GM21619 (cell line): ENCODE measurements around the gene VSIR.

Source experiments
- ATAC-seq: cut with Tn5 transposase; IDR thresholded peaks from one replicate; pipeline ENCODE4 v1.9.1; 2021; ENCODE audit not compliant: unreplicated experiment

Gene VSIR

GRCh38 chr10:71765906-71766716 lies 7.2 kb downstream of the VSIR start:
- ATAC-seq, result no peak

DNA sequence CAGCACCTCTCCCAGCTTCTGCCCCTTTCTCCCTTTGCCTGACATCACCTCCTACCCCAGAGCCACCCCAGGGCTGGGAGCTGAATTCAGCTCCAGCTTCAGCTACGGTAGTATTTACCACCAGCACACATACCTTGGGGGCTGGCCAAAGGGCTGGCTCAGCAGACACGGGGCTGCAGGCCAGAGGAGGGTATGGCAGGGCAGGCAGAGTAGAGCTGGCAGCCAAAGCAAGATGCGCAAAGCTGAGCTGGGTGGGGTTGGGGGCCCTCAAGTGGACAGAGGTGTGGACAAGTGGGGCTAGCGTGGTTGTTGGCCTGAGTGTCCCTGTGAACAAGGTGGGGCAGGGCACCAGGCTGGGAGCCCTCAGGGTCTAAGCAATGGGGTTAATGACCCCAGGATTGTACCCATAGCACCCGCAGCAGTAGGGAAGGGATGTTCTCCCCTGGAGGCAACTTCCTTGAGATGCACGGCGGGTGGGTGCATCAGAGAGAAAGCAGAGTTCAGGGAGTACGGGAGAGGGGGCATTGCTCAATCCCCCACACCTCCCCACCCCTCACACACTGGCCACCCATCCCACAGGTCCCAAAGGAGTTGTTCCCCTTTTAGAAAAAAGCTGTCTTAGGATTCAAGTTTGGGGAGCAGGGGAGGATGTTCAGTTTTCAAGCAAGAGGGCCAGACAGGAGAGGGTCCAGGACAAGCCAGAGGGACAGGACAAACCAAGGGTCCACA lies 8.0 kb downstream of the VSIR start:
- ATAC-seq, result no peak

DNA sequence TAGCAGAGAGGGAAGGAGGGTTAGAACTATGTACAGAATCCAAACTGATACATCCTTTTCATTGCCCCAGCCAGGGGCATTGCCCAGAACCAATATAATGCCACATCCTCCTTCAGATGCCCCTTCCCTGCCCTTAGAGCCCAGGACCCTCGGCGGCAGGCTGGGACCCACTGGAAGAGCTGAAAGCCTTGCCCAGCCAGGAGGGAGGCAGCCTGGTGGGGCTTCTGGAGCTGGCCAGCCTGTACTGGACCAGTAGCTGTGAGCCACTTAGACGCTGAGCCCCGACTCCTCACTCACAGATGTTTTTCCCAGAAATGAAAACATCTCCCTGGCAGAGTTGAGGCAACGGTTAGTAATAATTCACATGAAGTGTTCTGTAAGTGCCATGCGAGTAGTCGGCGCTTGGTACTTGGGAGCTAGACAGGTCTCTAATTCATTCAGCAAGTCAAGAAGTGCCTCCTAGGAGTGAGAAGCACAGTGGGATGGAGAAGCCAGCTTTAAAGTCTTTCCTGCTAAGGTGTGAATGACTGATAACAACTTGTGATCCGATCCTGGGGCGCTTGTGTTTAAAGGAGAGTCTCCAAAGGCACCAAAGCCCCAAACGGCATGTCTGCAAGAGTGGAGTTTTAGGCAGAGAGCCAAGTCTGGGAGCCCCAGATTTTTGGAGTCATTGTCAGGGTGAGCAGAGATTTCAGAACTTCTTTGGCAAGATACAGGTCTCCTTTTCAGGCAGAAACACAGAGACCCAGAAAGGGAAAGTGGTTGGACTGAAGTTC lies 9.8 kb downstream of the VSIR start:
- no peak for ATAC-seq

- ATAC-seq, result no peak
These were observed 11.0 kb downstream of the VSIR start for GRCh38 chr10:71762324-71762723.

GRCh38 chr10:71761541-71762113 lies 11.7 kb downstream of the VSIR start:
- ATAC-seq, result no peak

DNA sequence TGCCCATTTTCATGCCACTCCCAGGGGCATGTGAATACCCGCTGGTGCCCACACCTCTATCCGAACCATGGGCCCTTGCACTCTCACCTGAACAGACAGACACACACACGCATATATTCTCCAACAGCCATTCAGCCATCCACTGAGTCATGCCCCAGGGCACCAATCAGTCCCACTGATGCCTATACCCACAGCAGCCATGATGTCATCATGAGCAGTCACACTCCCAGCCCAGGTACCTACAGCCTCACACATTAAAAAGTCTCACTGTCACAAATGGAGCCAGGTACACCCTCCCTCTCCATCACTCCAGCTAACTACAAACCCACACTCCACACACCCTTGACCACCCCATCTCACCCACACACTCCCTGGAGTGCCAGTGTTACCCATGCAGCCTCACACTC lies 12.2 kb downstream of the VSIR start:
- no peak for ATAC-seq

DNA sequence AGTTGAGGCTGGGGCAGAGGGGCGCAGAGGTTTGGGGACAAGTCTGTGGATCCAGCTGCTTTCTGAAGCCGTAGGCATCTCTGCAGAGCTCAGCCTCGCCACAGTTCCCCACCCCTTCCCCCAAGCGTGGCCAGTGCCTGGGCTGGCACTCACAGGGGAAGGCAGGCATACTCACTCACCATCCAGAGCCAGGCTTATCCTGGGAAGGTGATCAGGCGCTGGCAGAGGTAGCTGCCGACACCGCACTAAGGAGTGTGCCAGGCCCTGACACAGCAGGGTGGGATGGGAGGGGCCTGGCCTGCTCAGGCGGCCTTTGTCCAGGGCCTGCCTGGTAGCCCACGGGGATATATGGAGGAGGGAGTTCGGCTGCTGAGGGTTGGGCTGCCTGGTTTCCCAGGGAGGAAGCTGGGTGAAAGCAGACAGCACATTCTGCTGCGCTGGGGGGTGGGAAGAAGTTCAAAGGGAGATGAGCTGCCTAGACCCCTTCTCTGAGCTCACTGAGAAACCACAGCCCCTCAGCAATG lies 15.9 kb downstream of the VSIR start:
- ATAC-seq, result no peak

- no peak for ATAC-seq
These were observed 16.8 kb downstream of the VSIR start for GRCh38 chr10:71756311-71757191.

DNA sequence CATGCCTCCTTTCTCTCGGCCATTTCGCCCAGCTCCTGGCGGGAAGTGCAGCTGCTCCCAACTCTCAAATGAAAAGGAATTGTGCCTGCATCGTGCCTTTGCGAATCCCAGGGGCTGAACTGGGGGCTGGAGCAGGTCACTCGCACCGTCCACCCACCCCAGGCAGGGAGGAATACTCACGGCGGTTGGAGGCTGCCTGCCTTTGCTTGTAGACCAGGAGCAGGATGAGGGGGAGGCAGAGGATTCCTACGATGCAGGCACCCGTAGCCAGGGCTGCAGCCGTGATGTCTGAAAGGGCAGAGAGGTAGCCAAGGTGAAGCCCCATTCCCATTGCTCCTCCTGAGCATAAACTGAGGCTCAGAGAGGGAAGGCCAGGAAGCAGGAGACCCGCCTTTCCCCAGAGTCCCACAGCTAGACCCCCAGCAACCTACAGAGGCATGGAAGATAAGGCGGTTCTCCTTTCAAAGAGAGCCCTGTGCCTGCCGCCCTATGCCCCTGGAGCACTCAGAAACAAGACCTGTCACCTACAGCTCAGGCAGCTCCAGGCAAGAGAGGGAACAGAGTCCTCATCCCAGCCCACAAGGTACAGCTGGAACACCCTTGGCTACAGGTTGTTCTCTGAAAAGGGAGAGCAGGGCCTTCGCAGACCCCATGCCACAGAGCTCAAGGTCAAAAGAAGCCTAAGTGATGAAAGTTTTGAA lies 18.0 kb downstream of the VSIR start:
- no peak for ATAC-seq

GRCh38 chr10:71754562-71754961 lies 18.8 kb downstream of the VSIR start:
- ATAC-seq, result no peak

DNA sequence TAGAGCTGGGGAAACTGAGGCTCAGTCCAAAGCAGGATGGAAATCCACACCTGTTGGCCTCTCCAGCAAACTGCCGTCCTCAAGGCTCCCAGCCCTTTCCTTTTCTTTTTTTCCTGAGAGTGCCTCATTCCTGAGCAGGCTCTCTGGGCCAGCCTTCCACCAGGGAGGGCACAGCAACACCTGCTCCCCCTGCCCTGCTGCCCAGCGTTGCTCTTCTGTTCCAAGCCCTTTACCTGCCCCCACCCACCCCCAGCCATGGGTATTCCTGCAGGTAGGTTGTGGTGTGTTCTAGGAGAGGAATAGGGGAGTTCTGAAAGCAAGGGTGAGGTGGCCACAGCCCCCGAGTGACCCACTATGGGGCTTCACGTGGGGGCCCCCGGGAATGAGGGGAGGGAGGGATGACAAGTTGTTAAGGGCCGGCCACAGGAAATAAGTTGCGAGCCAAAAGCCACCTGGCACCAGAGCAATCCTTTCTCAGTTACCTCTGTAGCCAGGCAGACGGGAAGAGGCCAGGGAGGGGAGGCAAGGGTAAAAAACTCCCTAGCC lies 19.3 kb downstream of the VSIR start:
- ATAC-seq, result no peak

- no peak for ATAC-seq
These were observed 20.0 kb downstream of the VSIR start for GRCh38 chr10:71753091-71753959.

GRCh38 chr10:71752391-71753090 lies 20.8 kb downstream of the VSIR start:
- ATAC-seq, result no peak

DNA sequence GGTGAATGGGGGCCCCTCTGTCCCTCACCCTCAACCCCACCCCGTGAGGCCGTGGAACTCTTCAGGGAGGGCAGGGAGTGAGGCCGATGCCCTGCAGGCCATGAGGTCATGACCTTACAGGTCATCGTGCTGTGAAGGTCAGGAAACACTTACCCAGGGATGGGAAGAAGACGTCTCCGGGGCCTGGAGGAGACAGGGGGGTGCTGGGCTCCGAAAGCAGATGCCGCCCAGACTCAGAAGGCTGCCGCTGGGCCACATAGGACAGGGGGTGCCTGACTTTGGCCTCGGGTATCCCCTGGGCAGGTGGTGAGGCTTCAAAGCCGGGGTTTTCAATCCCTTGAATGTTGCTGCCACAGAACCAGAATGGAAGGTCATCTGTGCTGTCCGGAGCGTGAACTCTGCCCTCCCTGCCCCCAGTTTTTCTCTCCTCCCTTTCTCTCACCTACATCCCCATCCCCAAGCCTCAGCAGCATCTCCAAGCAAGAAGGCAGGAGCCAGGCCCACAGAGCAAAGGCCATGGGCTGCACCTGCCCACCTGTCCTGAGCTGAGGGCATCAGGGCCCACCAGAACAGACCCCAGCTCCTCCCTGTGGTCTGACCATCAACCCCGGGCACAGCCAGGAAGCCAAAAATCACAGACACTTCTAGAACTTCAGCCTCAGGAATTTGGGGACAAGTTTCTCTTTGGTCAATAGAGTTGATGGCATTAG lies 21.6 kb downstream of the VSIR start:
- ATAC-seq, result no peak

- no peak for ATAC-seq
These were observed 22.3 kb downstream of the VSIR start for GRCh38 chr10:71750986-71751385.

GRCh38 chr10:71750124-71750841 lies 23.0 kb downstream of the VSIR start:
- ATAC-seq, result no peak
